Measurements from ENCODE around the gene LAMA5. TPM values are rescaled to one million over a fixed set of nuclear protein-coding genes. Genes with fewer than 3 reads are reported as not detected.

The LAMA5 gene
- total and polyA plus RNA-seq, 2 experiments from 2014 or later: 201 to 298 TPM

DNA sequence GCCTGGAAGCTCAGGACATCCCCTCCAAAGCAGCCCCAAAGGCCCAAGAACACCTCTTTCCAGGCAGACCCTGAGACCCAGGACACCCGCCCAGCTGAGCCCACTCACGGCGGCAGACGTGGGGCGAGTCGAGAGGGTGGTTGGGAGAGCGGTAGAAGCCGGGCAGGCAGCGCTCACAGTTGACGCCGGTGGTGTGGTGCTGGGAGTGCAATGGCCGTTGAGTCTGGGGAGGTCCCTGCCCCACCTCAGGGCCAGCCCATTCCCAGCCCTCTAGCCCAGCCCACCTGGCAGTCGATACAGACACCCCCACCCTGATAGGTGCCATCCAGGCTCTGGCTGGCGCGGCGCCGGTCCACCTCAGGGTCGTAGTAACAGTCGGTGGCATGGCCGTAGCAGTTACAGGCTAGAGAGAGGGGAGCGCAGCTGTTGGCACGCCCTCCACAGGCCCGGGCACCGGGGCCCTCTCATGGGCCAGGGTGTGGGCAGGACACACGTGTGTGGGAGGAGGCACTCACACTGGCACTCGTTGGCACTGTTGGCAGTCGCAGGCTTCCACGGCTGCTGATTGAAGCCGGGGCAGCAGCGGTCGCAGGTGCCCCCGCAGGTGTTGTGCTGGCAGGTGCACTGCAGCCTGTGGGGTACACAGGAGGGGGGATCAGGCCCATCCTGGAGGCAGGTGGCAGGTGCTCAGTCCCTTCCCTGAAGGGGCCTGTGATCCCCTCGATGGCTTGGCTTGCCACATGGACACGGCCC is 20.5 kb downstream of the LAMA5 start:
- H3K4me1 Mint-ChIP-seq: peaks cover 5% of the 10 kb centered on the region; the same call in 2 of the 3 replicates
- TF ChIP-seq, protein P1, sequence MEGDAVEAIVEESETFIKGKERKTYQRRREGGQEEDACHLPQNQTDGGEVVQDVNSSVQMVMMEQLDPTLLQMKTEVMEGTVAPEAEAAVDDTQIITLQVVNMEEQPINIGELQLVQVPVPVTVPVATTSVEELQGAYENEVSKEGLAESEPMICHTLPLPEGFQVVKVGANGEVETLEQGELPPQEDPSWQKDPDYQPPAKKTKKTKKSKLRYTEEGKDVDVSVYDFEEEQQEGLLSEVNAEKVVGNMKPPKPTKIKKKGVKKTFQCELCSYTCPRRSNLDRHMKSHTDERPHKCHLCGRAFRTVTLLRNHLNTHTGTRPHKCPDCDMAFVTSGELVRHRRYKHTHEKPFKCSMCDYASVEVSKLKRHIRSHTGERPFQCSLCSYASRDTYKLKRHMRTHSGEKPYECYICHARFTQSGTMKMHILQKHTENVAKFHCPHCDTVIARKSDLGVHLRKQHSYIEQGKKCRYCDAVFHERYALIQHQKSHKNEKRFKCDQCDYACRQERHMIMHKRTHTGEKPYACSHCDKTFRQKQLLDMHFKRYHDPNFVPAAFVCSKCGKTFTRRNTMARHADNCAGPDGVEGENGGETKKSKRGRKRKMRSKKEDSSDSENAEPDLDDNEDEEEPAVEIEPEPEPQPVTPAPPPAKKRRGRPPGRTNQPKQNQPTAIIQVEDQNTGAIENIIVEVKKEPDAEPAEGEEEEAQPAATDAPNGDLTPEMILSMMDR (conservative IDR thresholded peaks at IDR 0.05; ENCODE audit: low read depth in 2 of 2): no peak
- TF ChIP-seq STAT1 (IDR thresholded peaks at IDR 0.05; ENCODE audit: unreplicated experiment): no peak
- TF ChIP-seq, protein P2, sequence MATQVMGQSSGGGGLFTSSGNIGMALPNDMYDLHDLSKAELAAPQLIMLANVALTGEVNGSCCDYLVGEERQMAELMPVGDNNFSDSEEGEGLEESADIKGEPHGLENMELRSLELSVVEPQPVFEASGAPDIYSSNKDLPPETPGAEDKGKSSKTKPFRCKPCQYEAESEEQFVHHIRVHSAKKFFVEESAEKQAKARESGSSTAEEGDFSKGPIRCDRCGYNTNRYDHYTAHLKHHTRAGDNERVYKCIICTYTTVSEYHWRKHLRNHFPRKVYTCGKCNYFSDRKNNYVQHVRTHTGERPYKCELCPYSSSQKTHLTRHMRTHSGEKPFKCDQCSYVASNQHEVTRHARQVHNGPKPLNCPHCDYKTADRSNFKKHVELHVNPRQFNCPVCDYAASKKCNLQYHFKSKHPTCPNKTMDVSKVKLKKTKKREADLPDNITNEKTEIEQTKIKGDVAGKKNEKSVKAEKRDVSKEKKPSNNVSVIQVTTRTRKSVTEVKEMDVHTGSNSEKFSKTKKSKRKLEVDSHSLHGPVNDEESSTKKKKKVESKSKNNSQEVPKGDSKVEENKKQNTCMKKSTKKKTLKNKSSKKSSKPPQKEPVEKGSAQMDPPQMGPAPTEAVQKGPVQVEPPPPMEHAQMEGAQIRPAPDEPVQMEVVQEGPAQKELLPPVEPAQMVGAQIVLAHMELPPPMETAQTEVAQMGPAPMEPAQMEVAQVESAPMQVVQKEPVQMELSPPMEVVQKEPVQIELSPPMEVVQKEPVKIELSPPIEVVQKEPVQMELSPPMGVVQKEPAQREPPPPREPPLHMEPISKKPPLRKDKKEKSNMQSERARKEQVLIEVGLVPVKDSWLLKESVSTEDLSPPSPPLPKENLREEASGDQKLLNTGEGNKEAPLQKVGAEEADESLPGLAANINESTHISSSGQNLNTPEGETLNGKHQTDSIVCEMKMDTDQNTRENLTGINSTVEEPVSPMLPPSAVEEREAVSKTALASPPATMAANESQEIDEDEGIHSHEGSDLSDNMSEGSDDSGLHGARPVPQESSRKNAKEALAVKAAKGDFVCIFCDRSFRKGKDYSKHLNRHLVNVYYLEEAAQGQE (IDR thresholded peaks at IDR 0.05; ENCODE audit: unreplicated experiment): no peak
- TF ChIP-seq CREB1 (CRISPR knock-in tag; IDR thresholded peaks at IDR 0.05; ENCODE audit: low read depth): no peak
- TF ChIP-seq EZH2phosphoT487 (IDR thresholded peaks at IDR 0.05; ENCODE audit: unreplicated experiment): no peak
- TF ChIP-seq NANOG (IDR thresholded peaks at IDR 0.05; ENCODE audit: borderline replicate concordance): no peak
- TF ChIP-seq, protein P3, sequence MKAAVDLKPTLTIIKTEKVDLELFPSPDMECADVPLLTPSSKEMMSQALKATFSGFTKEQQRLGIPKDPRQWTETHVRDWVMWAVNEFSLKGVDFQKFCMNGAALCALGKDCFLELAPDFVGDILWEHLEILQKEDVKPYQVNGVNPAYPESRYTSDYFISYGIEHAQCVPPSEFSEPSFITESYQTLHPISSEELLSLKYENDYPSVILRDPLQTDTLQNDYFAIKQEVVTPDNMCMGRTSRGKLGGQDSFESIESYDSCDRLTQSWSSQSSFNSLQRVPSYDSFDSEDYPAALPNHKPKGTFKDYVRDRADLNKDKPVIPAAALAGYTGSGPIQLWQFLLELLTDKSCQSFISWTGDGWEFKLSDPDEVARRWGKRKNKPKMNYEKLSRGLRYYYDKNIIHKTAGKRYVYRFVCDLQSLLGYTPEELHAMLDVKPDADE (IDR thresholded peaks at IDR 0.05): no peak
- TF ChIP-seq POLR2AphosphoS5 (IDR thresholded peaks at IDR 0.05; ENCODE audit: low read depth): no peak
- TF ChIP-seq JUNB (IDR thresholded peaks at IDR 0.05; ENCODE audit: unreplicated experiment): no peak
- H3K36me3 Mint-ChIP-seq (ENCODE audit: low read depth): peaks cover 82% of the 10 kb centered on the region
- Histone ChIP-seq H3K27ac (ENCODE audit: low read depth) (no peak overlapping the region), H3K4me3 (no peak overlapping the region), H4K20me1 (replicated peaks; ENCODE audit: insufficient read depth) (no peaks in the 10 kb centered on the region; the same call in 1 of the 2 replicates), H3K9me2 (ENCODE audit: insufficient read depth) (no peaks in the 10 kb centered on the region), H3K36me3 (ENCODE audit: insufficient read depth) (peaks cover 31% of the 10 kb centered on the region), H3K27me3 (ENCODE audit: insufficient read depth) (no peaks in the 10 kb centered on the region), H3K79me2 (replicated peaks; ENCODE audit: insufficient read depth) (peaks cover 7% of the 10 kb centered on the region; the same call in 1 of the 2 replicates), H3K4me2 (no peak overlapping the region), H3F3A (replicated peaks; ENCODE audit: low read depth) (peaks cover 30% of the 10 kb centered on the region), H3K4me1 (ENCODE audit: insufficient read depth) (no peaks in the 10 kb centered on the region), H2AFZ (no peak overlapping the region)
- H3K9me3 Mint-ChIP-seq: peaks cover 24% of the 10 kb centered on the region
- peaks cover 14% of the 10 kb centered on the region for H3K27me3 Mint-ChIP-seq (ENCODE audit: insufficient read depth, low read depth, poor library complexity)
- ATAC-seq (no peak), DNase-seq (ENCODE audit: low spot score) (no peak)
- no peak overlapping the region for H3K4me3 Mint-ChIP-seq
- no peak overlapping the region for H3K27ac Mint-ChIP-seq

All from GM23338 (cell line).